Immature natural killer cell (primary cell): ENCODE data around the gene SPPL2A. TPM values are rescaled to one million over a fixed set of nuclear protein-coding genes. Genes with fewer than 3 reads are reported as not detected.
"Not testable (repeated sequence)": the region's sequence is repeated elsewhere in the genome, so short reads cannot be mapped to it uniquely, and the experiment has no call there.

Experiments used
- DNase-seq, 3 donors: peaks; one replicate each; pipeline ENCODE4 v3.0.0; 2022; ENCODE audit warnings: mixed read lengths in 1 of 3
- H3K27ac Mint-ChIP-seq, 6 donors: one replicate each; pipeline ENCODE4 v1.8.0; 2020; ENCODE audit warnings: mixed read lengths in 6 of 6, mild to moderate bottlenecking in 5 of 6, inconsistent platforms in 4 of 6, moderate library complexity in 3 of 6
- H3K27me3 Mint-ChIP-seq, 3 donors: one replicate each; pipeline ENCODE4 v1.8.0; 2020 to 2021; ENCODE audit warnings: low read depth in 3 of 3, mild to moderate bottlenecking in 3 of 3, mixed read lengths in 3 of 3, moderate library complexity in 3 of 3, inconsistent platforms in 1 of 3
- H3K36me3 Mint-ChIP-seq, 3 donors: one replicate each; pipeline ENCODE4 v1.8.0; 2020; ENCODE audit warnings: mixed read lengths in 3 of 3, inconsistent platforms in 2 of 3, mild to moderate bottlenecking in 2 of 3
- H3K4me1 Mint-ChIP-seq, 2 donors: one replicate each; pipeline ENCODE4 v1.8.0; 2020; ENCODE audit warnings: inconsistent platforms in 2 of 2, mild to moderate bottlenecking in 2 of 2, mixed read lengths in 2 of 2, moderate library complexity in 1 of 2
- H3K4me3 Mint-ChIP-seq, 5 donors: one replicate each; pipeline ENCODE4 v1.8.0; 2020; ENCODE audit warnings: mild to moderate bottlenecking in 5 of 5, mixed read lengths in 5 of 5, inconsistent platforms in 3 of 5, moderate library complexity in 3 of 5
- H3K9me3 Mint-ChIP-seq, 6 donors: one replicate each; pipeline ENCODE4 v1.8.0; 2020; ENCODE audit warnings: mild to moderate bottlenecking in 6 of 6, mixed read lengths in 6 of 6, inconsistent platforms in 4 of 6, moderate library complexity in 3 of 6
- polyA plus RNA-seq, 3 donors: library from polyadenylated mRNA; unstranded; fragments of 300-500 nt; fragmentation: Illumina TruSeq; gene quantifications; one replicate each; pipeline ENCODE4 v1.2.3, GENCODE V29; 2021

Gene SPPL2A
- polyA plus RNA-seq, 3 donors from 2014 or later, result 127 to 219 (median 148) TPM

DNA sequence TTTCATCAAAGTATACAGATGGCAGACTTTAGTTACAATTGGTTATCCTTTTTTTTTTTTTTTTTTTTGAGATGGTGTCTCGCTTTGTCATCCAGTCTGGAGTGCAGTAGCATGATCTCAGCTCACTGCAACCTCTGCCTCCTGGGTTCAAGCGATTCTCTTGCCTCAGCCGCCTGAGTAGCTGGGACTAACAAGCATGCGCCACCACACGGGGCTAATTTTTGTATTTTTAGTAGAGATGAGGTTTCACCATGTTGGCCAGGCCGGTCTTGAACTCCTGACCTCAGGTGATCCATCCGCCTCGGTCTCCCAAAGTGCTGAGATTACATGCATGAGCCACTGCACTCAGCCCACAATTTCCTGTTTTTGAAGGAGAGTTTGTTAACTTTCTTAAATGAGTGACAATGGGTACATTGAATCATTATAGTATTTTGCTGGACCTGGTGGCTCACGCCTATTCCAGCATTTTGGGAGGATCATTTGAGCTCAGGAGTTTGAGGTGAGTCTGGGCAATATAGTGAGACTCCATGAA lies 70.8 kb downstream of the SPPL2A start:
- H3K27ac Mint-ChIP-seq, H3K4me3 Mint-ChIP-seq, DNase-seq, H3K9me3 Mint-ChIP-seq, H3K36me3 Mint-ChIP-seq, H3K4me1 Mint-ChIP-seq, H3K27me3 Mint-ChIP-seq: not testable (repeated sequence)

DNA sequence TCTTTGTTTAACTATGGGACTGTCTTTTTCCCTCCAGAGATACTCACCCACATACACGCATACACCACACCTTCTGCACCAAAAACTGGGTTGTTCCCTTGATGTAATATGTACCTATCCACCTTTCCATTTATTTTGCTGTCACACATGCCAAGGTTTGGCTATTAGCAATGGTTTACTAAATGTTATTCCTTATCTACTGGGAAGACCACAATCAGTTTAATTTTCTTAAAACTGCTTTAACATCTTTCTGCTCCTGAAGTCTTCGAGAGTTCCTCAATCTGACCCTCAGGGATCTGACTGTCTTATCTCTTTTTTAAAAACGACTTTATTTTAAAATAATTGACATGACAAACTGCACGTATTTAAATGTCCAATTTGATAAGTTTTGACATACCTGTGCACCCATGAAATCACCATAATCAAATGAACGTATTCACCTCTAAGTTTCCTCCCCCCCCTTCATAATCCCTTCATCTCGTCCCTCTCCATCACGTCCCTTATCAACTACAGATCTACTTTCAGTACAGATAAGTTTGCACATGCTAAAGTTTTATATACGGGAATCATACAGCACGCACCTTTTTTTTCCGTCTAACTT lies 78.1 kb downstream of the SPPL2A start:
- Mint-ChIP-seq H3K36me3 (peaks cover 0 to 3% (median 0%) of the 10 kb centered on the region in 3 donors), H3K27ac (peak overlapping the region; percentile 92 to 97 (median 93)), H3K9me3 (no peaks in the 10 kb centered on the region), H3K27me3 (peaks cover 10 to 15% (median 12%) of the 10 kb centered on the region in 3 donors), H3K4me3 (peak overlapping the region; percentile 88 to 100 (median 96)), H3K4me1 (peaks cover 46 to 53% of the 10 kb centered on the region in 2 donors)
- DNase-seq, result no peak

DNA sequence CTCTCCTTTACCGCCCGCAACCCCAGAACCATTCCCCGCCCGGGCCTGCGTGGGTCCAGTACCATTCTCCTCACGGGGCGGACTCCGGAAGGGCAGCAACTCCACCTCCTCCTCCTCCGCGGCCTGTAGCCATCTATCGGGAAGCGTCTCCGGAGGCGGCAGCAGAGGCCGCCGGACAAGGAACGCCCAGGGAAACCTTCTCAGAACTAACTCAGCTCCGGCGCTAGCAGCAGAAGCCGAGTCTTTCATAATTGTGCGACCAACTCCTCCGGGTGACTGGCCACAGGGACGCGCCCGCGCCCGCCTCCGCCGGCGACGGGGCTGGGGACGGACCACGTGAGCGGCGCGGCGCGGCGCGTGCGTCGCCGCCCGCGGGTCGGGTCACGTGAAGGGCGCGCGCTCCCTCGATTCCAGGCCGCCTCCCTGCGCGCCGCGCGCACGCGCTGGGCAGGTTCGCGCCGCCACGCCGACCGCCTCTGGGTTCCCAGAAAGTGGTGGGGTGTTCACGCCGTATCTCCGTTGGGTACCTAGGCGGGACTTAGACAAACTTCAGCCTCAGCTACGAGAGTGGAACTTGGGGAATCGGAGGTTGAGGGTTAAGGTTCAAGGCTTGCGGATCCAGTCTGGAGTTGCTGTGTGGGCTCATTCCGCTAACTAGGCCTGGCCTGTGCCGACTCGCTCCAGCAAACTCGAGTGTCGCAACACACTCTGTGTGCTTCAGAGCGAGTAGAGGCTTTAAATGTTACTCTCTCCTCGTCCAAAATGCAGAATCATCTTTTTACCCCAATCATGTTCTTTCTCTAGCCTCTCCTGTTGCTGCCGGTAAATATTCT lies 78.8 kb downstream of the SPPL2A start, which contains the start of gene TRPM7:
Gene TRPM7 (minus strand): TSS at position 329 of the 833 bp plus-strand sequence. CDS start 264 bp downstream, at position 65.
- DNase-seq, result peak; percentile 90 to 92 (median 91)
- Mint-ChIP-seq H3K27ac (peak within 1 kb of the TSS; percentile 92 to 99 (median 96)), H3K27me3 (peaks cover 10 to 15% (median 12%) of the 10 kb centered on the region in 3 donors), H3K9me3 (no peaks in the 10 kb centered on the region), H3K36me3 (peaks cover 0 to 3% (median 0%) of the 10 kb centered on the region in 3 donors), H3K4me3 (peak within 1 kb of the TSS; percentile 96 to 100 (median 99)), H3K4me1 (peaks cover 47 to 57% of the 10 kb centered on the region in 2 donors)

DNA sequence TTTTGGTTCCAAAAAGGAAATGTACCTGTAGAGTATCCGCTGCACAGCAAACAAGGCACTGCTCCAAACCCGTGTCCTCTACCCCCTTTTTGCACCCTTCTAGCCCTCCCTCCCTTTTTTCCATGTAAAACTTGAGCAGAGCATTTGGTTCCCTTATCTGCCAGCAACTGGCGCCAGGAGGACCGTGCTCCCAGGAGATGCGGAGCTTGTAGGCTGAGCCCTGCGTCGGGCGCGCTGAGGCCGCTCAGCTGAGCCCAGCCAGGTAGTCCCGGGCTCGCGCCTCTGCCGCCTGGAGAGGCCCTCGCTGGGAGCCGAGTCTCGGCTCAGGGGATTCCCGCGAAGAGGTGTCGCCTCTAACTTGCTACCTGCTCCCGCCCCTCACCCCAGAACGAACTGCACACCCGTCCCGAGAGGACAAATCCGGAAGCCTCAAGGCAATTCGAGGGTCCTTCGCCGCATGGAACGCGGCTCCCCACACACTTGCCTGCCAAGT lies 79.5 kb downstream of the SPPL2A start:
- Mint-ChIP-seq H3K36me3 (peaks cover 0 to 3% (median 0%) of the 10 kb centered on the region in 3 donors), H3K4me1 (peaks cover 51 to 64% of the 10 kb centered on the region in 2 donors), H3K9me3 (no peaks in the 10 kb centered on the region), H3K27ac (peak overlapping the region; percentile 92 to 99 (median 96)), H3K4me3 (peak overlapping the region; percentile 96 to 100 (median 99)), H3K27me3 (peaks cover 10 to 15% (median 12%) of the 10 kb centered on the region in 3 donors)
- no peak for DNase-seq

DNA sequence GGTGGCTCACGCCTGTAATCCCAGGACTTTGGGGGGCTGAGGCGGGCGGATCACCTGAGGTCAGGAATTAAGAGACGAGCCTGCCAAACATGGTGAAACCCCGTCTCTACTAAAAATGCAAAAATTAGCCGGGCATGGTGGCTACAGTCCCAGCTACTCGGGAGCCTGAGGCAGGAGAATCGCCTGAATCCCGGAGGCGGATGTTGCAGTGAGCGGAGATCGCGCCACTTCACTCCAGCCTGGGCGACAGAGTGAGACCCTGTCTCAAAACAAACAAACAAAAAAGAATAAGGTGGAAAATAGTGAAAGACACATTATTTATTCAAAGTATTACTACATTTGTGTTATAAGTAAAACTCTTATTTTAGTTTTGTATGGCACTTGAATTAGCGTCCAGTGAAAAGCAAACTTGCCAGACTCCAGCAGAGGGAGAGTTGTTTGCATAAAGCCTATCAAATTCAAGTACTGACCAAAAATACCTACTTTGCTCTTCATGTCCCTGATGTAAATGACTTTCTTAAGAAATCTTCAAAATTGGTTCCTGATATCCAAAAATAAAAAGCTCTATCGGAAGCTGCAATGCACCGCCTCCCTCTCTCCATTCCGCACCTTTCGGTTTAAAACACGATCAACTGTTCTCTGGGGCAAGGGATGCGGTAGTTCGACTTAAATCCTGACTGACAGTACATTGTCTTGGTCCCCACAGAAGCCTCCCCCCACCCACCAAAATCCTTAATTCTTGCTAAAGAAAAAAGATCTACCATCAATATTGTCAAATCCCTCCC lies 80.1 kb downstream of the SPPL2A start:
- Mint-ChIP-seq H3K4me3 (peak overlapping the region; percentile 96 to 100 (median 99)), H3K27me3 (peaks cover 10 to 15% (median 12%) of the 10 kb centered on the region in 3 donors), H3K4me1 (peaks cover 51 to 70% of the 10 kb centered on the region in 2 donors), H3K36me3 (peaks cover 0 to 3% (median 0%) of the 10 kb centered on the region in 3 donors), H3K9me3 (no peaks in the 10 kb centered on the region), H3K27ac (peak overlapping the region; percentile 92 to 99 (median 96))
- no peak for DNase-seq

DNA sequence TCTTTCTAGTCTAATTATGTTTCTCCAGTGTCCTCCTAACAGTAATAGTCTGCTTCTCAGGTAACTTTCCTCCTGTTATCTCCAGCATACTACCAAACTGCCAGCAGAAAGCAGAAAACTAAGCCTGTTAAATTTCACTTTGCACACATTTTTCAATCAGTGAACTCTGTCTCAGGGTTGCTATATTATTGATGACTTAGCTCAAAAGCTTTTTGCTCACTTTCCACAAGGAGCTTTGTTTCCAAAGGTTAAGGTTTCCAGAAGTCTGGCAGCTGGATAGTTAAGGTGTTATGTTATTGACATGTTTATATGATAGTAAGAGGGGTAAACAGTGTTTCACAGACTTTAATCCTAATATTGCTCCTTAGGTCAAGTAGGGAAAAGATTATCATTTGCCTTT lies 84.0 kb downstream of the SPPL2A start:
- H3K27me3 Mint-ChIP-seq, result peaks cover 5 to 12% (median 8%) of the 10 kb centered on the region in 3 donors
- no peak for DNase-seq
- H3K36me3 Mint-ChIP-seq, result peaks cover 0 to 3% (median 0%) of the 10 kb centered on the region in 3 donors
- peak overlapping the region in 4 of 6 donors; percentile 9 to 52 (median 48) for H3K27ac Mint-ChIP-seq
- H3K9me3 Mint-ChIP-seq, result no peaks in the 10 kb centered on the region
- H3K4me3 Mint-ChIP-seq, result no peak overlapping the region
- H3K4me1 Mint-ChIP-seq, result peaks cover 43 to 70% of the 10 kb centered on the region in 2 donors

DNA sequence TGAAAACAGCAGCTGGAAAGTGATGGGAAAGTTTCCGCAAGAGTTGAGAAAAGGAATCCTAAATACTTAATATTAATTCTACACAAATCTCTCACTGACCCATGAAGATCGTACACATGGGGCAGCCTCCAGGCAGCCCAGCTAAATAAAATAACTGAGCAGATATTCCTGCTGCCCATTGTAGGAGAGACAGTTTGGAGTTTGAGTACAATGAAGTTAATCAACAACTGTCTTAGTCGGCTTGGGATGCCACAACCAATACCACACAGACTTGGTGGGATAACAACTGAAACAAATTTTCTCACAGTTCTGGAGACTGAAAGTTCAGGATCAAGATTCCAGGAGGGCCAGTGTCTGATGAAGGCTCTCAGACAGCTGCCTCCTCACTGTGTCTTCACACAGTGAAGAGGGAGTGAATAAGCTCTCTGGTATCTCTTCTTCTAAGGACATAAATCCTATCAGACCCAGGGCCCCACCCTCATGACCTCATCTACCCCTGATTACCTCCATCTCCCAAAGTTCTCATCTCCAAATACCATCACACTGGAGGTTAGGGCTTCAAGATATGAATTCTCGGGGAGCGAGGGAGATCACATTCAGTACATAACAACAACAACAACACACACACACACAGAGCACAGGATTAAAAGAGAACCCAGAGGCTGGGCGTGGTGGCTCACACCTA lies 88.6 kb downstream of the SPPL2A start:
- no peak overlapping the region for H3K4me3 Mint-ChIP-seq
- DNase-seq, result no peak
- H3K9me3 Mint-ChIP-seq, result no peaks in the 10 kb centered on the region
- peak overlapping the region in 2 of 6 donors; percentile 26 to 87 for H3K27ac Mint-ChIP-seq
- peaks cover 0 to 4% (median 3%) of the 10 kb centered on the region in 3 donors for H3K27me3 Mint-ChIP-seq
- no peaks in the 10 kb centered on the region for H3K36me3 Mint-ChIP-seq
- H3K4me1 Mint-ChIP-seq, result peaks cover 9 to 44% of the 10 kb centered on the region in 2 donors

DNA sequence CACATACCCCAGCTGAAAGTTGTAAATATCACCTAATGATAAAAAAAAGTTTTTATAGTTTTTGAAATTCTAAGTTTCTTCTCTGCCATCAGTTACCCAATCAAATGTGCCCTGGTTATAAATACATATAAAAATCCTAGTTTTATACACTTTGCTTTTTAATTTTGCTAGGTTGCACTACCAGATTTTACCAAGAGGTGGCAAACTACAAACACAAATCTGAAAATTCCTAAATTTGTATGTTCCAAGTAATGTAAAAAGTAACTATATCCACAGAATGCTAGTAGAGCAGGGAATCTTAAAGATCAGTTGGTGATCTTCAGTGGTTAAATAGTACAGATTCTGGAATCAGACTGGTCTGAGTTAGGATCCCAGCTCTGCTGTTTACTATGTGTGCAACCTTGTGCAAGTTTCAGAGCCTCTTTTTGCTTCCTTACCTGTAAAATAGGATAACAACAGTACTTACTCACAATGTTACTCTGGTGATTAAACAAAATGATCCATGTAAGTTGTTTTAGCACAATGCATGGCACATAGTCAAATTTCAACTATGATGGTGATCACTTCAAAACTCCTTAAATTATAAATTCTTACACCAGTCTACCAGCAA lies 89.9 kb downstream of the SPPL2A start:
- peak; percentile 14 to 22 (median 21) for DNase-seq
- peak overlapping the region in 2 of 6 donors; percentile 75 to 76 for H3K27ac Mint-ChIP-seq
- H3K36me3 Mint-ChIP-seq, result no peaks in the 10 kb centered on the region
- no peak overlapping the region for H3K4me3 Mint-ChIP-seq
- no peaks in the 10 kb centered on the region for H3K9me3 Mint-ChIP-seq
- peaks cover 8 to 40% of the 10 kb centered on the region in 2 donors for H3K4me1 Mint-ChIP-seq
- peaks cover 0 to 4% (median 3%) of the 10 kb centered on the region in 3 donors for H3K27me3 Mint-ChIP-seq

DNA sequence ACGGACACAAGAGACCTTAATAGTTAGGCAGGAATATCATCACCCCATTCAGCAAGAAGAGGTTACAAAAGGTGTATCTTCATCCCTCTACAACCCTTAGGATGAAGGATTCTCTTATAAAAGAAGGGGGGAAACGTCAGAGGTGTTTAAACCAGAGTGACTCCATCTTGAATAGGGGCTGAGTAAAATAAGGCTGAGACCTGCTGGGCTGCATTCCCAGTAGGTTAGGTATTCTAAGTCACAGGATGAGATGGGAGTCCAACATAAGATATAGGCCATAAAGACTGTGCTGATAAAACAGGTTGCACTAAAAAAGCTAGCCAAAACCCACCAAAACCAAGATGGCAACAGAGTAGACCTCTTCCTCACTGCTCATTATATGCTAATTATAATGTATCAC lies 95.4 kb downstream of the SPPL2A start:
- Mint-ChIP-seq H3K4me1 (peaks cover 22 to 46% of the 10 kb centered on the region in 2 donors), H3K27me3 (peaks cover 0 to 3% (median 0%) of the 10 kb centered on the region in 3 donors), H3K27ac (peak overlapping the region in 1 of 6 donors; percentile 26), H3K9me3 (no peaks in the 10 kb centered on the region), H3K36me3 (peaks cover 0 to 3% (median 0%) of the 10 kb centered on the region in 3 donors), H3K4me3 (no peak overlapping the region)
- no peak for DNase-seq

DNA sequence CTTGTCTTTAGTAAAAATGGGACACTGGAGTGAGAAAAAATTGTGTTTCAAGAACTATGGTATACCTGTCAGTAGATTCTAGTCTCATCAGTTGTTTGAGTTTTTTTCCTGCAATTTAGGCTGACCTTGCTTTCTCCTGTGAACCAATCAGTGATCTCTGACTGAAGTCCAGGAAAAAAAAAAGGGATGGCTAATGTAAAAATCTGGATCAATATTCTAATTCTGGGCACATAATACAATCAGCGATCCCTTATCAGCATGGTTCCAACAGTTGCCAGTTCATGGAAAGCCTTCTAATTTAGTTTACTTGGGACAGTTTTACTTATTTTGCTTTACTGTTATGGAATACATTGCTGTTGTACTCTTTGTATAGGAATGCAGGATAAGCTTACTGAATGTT lies 95.9 kb downstream of the SPPL2A start:
- Mint-ChIP-seq H3K36me3 (peaks cover 0 to 3% (median 0%) of the 10 kb centered on the region in 3 donors), H3K27ac (peak overlapping the region in 1 of 6 donors; percentile 24), H3K4me1 (peaks cover 22 to 46% of the 10 kb centered on the region in 2 donors), H3K27me3 (peaks cover 0 to 3% (median 0%) of the 10 kb centered on the region in 3 donors), H3K9me3 (no peaks in the 10 kb centered on the region), H3K4me3 (no peak overlapping the region)
- DNase-seq, result no peak

DNA sequence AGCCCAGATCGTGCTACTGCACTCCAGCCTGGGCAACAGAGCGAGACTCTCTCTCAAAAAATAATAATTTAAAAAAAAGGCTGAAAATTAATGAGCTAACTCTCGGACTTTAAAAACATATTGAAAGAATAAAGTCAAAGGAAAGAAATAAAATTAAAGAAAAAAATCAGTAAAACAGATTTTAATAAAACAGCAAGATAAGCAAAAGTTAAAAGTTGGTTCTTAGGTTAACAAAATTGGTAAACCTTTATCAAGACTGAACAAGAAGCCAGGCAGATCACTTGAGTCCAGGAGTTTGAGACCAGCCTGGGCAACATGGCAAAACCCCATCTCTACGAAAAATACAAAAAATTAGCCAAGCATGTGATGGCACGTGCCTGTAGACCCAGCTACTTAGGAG lies 99.6 kb downstream of the SPPL2A start:
- peaks cover 18 to 45% of the 10 kb centered on the region in 2 donors for H3K4me1 Mint-ChIP-seq
- H3K27ac Mint-ChIP-seq, result peak overlapping the region in 3 of 6 donors; percentile 19 to 75 (median 70)
- H3K9me3 Mint-ChIP-seq, result no peaks in the 10 kb centered on the region
- peaks cover 0 to 9% (median 4%) of the 10 kb centered on the region in 3 donors for H3K36me3 Mint-ChIP-seq
- H3K27me3 Mint-ChIP-seq, result peaks cover 0 to 1% (median 0%) of the 10 kb centered on the region in 3 donors
- H3K4me3 Mint-ChIP-seq, result no peak overlapping the region
- no peak for DNase-seq

DNA sequence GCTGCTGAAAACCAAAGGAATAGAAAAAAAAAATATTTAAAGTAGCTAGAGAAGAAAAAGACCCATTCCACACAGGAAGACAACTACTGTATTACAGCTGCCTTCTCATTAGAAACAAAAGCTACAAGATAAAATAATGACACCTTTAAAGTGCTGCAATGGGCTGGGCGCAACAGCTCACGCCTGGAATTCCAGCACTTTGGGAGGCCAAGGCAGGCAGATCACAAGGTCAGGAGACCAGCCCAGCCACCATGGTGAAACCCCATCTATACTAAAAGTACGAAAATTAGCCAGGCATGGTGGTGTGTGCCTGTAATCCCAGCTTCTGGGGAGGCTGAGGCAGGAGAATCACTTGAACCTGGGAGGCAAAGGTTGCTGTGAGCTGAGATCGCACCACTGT lies 110.0 kb downstream of the SPPL2A start:
- Mint-ChIP-seq H3K4me3 (no peak overlapping the region), H3K27ac (peak overlapping the region in 1 of 6 donors; percentile 13), H3K4me1 (no peaks in the 10 kb centered on the region), H3K27me3 (peaks cover 0 to 4% (median 2%) of the 10 kb centered on the region in 3 donors), H3K36me3 (peaks cover 4 to 26% (median 12%) of the 10 kb centered on the region in 3 donors), H3K9me3 (no peaks in the 10 kb centered on the region)
- DNase-seq, result no peak
